ENCODE results near the gene TUBGCP6.

DNA sequence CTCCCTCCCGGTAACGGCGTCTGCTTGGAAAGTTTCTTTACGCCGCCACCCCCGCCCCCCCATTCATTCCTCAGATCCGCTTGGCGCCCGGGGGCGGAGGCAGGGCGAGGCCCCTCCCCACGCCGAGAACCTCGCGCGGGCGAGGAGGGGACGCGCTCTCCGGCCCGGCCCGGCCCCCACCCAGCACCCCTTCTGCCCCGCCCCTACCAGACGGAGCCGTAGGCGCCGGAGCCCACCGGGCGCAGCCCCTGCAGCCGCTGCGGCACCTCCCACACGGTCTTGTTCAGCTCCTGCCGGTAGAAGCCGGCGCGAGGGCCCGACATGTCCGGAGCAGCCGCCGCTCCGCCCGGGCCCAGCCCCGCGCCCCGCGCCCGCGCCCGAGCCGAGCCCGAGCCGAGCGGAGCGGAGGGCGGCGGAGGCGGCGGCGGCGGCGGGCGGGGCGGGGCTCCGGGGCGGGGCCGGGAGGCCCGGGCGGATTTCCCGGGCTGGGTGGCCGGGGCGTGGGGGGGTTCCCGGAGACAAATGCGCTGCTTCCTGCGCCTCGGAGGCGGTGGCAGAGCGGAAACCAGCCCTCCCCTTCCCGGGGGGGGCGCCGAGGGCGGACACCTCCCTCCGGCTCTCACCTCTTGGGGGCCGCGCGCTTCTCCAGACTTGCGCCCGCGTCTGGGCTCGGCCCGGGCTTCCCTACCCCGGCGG lies 25.3 kb upstream of the TUBGCP6 start, which contains the start of gene MAPK11:
- TF ChIP-seq, protein P1, sequence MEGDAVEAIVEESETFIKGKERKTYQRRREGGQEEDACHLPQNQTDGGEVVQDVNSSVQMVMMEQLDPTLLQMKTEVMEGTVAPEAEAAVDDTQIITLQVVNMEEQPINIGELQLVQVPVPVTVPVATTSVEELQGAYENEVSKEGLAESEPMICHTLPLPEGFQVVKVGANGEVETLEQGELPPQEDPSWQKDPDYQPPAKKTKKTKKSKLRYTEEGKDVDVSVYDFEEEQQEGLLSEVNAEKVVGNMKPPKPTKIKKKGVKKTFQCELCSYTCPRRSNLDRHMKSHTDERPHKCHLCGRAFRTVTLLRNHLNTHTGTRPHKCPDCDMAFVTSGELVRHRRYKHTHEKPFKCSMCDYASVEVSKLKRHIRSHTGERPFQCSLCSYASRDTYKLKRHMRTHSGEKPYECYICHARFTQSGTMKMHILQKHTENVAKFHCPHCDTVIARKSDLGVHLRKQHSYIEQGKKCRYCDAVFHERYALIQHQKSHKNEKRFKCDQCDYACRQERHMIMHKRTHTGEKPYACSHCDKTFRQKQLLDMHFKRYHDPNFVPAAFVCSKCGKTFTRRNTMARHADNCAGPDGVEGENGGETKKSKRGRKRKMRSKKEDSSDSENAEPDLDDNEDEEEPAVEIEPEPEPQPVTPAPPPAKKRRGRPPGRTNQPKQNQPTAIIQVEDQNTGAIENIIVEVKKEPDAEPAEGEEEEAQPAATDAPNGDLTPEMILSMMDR (IDR thresholded peaks at IDR 0.05; ENCODE audit: borderline replicate concordance, extremely low read depth, low read length, poor library complexity, severe bottlenecking) = no peak
- TF ChIP-seq EZH2 (IDR thresholded peaks at IDR 0.05; ENCODE audit: borderline replicate concordance, low read depth, low read length, severe bottlenecking) = no peak
